ENCODE results near the gene PPP1R14C.

Gene PPP1R14C

GRCh38 chr6:150291968-150292710 is 149.3 kb downstream of the PPP1R14C start:
- H3K4me3 ChIP-seq (ENCODE audit: low read length): no peak overlapping the region
- no peak for TF ChIP-seq ZNF274 (IDR thresholded peaks at IDR 0.05; ENCODE audit: low read depth, low read length)

- no peak for TF ChIP-seq ZNF274 (IDR thresholded peaks at IDR 0.05; ENCODE audit: low read depth, low read length)
- H3K4me3 ChIP-seq (ENCODE audit: low read length): no peak overlapping the region
Observed at GRCh38 chr6:150293019-150293418, 150.2 kb downstream of the PPP1R14C start.

- H3K4me3 ChIP-seq (ENCODE audit: low read length): no peak overlapping the region
Observed at GRCh38 chr6:150293423-150294173, 150.8 kb downstream of the PPP1R14C start.

GRCh38 chr6:150296890-150297289 is 154.0 kb downstream of the PPP1R14C start:
- no peak overlapping the region for H3K4me3 ChIP-seq (ENCODE audit: low read length)
- TF ChIP-seq ZNF274 (IDR thresholded peaks at IDR 0.05; ENCODE audit: low read depth, low read length): no peak

More at GRCh38 chr6:150293423-150294173, 150.8 kb downstream of the PPP1R14C start:
- TF ChIP-seq ZNF274 (IDR thresholded peaks at IDR 0.05; ENCODE audit: low read depth, low read length): no peak

- no peak for TF ChIP-seq ZNF274 (IDR thresholded peaks at IDR 0.05; ENCODE audit: low read depth, low read length)
Observed at GRCh38 chr6:150297327-150298029, 154.6 kb downstream of the PPP1R14C start.

GRCh38 chr6:150298030-150298380 is 155.2 kb downstream of the PPP1R14C start:
- no peak for TF ChIP-seq ZNF274 (IDR thresholded peaks at IDR 0.05; ENCODE audit: low read depth, low read length)
- H3K4me3 ChIP-seq (ENCODE audit: low read length): no peak overlapping the region

More at GRCh38 chr6:150297327-150298029, 154.6 kb downstream of the PPP1R14C start:
- H3K4me3 ChIP-seq (ENCODE audit: low read length): no peak overlapping the region

- H3K4me3 ChIP-seq (ENCODE audit: low read length): no peak overlapping the region
- no peak for TF ChIP-seq ZNF274 (IDR thresholded peaks at IDR 0.05; ENCODE audit: low read depth, low read length)
Observed at GRCh38 chr6:150298676-150299075, 155.8 kb downstream of the PPP1R14C start.

Data from GM08714 (cell line).